ENCODE measurements around the gene ARHGAP6.
"Not testable (repeated sequence)": the region's sequence is repeated elsewhere in the genome, so short reads cannot be mapped to it uniquely, and the experiment has no call there.

ARHGAP6 gene

DNA sequence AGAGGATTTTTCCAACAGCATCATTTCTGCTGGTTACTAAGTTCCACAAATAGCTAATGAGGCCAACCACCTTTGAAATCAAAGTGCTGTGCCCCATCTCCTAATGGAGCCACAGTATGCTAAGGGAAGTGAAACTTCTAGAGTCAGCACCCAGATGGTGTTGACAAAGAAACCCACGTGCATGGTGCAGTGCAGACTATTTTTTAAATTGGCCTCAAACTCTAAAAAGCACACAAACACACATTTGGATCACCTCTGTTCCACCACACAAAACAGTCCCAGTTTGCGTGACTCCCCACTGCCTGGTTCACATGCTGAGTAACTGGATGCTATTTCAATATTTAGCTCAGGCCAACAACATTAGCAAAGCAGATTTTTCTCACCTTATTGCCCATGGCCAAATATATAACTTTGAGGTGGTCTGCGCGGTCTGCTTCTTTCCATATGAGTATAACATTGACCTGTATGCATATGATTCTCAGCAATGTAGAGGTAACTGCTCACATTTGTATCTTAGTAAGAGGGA, 302.6 kb downstream of the ARHGAP6 start:
- POLR2A ChIA-PET: no interaction called here
- TF ChIP-seq, protein P1, sequence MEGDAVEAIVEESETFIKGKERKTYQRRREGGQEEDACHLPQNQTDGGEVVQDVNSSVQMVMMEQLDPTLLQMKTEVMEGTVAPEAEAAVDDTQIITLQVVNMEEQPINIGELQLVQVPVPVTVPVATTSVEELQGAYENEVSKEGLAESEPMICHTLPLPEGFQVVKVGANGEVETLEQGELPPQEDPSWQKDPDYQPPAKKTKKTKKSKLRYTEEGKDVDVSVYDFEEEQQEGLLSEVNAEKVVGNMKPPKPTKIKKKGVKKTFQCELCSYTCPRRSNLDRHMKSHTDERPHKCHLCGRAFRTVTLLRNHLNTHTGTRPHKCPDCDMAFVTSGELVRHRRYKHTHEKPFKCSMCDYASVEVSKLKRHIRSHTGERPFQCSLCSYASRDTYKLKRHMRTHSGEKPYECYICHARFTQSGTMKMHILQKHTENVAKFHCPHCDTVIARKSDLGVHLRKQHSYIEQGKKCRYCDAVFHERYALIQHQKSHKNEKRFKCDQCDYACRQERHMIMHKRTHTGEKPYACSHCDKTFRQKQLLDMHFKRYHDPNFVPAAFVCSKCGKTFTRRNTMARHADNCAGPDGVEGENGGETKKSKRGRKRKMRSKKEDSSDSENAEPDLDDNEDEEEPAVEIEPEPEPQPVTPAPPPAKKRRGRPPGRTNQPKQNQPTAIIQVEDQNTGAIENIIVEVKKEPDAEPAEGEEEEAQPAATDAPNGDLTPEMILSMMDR (IDR thresholded peaks at IDR 0.05; ENCODE audit: insufficient read depth, low read length, missing control alignments): no peak
- CTCF ChIA-PET: no interaction called here
- no peak overlapping the region for H3K4me3 ChIP-seq (ENCODE audit: low read depth, low read length)
- DNase-seq (ENCODE audit: low read depth, low spot score): no peak

DNA sequence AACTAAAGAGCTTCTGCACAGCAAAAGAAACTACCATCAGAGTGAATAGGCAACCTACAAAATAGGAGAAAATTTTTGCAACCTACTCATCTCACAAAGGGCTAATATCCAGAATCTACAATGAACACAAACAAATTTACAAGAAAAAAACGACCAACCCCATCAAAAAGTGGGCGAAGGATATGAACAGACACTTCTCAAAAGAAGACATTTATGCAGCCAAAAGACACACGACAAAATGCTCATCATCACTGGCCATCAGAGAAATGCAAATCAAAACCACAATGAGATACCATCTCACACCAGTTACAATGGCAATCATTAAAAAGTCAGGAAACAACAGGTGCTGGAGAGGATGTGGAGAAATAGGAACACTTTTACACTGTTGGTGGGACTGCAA, 304.1 kb downstream of the ARHGAP6 start:
- CTCF ChIA-PET; POLR2A ChIA-PET; H3K4me3 ChIP-seq (ENCODE audit: low read depth, low read length); DNase-seq (ENCODE audit: low read depth, low spot score): not testable (repeated sequence)

DNA sequence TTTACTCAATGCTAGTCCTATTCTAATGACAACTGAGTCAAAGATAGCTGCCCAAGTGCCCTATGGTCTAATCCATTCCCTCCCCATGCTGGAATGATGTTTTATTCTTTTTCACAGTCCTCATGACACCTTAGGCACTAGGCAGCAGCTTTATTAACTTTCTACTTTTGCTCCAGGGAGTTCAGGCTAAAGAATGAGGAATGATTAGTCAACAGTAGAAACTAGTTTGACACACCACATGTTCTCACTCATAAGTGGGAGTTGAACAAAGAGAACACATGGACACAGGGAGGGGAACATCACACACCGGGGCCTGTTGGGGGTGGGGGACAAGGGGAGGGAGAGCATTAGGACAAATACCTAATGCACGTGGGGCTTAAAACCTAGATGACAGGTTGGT, 309.8 kb downstream of the ARHGAP6 start:
- H3K4me3 ChIP-seq (ENCODE audit: low read depth, low read length); POLR2A ChIA-PET; DNase-seq (ENCODE audit: low read depth, low spot score): not testable (repeated sequence)
- CTCF ChIA-PET: interaction anchor here (1.4 kb wide), 1 partner anchor 25 kb away, joined by 3 read pairs; no protein-coding TSS in a partner anchor

DNA sequence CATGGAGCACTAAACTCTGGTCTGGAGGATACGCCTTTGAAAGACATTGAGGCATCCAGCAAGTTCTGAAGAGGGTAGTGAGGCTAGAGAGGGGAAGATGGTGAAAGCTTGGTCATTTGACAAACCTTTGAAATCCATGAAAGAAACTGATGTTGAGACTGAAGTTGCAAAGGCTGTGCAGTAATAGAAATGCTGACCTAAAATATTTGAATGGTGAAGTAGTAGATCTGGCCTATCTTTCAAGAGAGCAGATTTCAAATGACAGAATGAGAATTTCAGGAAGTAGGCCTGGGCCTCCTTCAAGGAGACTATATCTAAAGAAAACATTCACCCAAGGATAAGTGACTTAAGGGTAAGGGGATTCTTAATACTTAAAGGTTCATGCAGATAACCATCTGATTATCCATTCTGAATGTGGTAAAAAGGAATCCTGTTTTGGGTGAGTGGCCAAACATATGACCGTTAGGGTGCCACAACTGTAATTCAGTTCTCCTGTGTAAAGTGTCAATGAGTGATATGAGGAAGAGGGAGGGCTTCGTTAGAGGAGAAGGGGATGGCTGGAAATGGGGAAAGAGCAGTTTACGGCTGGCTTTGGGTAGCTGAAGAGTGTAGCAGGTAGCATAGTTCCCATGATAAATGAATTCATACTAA, 310.3 kb downstream of the ARHGAP6 start:
- POLR2A ChIA-PET: no interaction called here
- no peak for DNase-seq (ENCODE audit: low read depth, low spot score)
- CTCF ChIA-PET: interaction anchor here (1.4 kb wide), 1 partner anchor 26 kb away, joined by 3 read pairs; no protein-coding TSS in a partner anchor
- H3K4me3 ChIP-seq (ENCODE audit: low read depth, low read length): no peak overlapping the region
- TF ChIP-seq, protein P1 (IDR thresholded peaks at IDR 0.05; ENCODE audit: insufficient read depth, low read length, missing control alignments): no peak

DNA sequence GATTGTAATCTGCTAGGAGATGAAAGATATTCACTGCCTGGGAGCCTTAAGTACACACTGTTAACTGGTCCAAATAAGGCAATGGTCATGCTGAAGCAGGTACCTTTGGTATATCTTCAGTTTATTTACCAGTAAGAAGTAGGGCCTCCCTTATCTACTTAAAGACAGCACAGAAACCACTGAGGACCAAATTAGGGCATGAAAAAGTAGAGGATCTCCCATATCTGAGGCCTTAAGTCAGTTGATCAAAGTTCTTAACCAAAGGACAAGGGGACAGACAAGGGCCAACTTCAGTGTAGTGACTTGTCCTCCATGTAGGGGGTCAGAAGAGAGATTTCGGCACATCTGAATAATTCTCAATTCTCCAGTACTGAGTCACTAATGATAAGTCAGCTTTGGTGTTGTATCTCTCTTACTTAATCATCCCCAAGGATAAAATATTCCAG, 313.4 kb downstream of the ARHGAP6 start:
- ChIA-PET POLR2A (no interaction called here), CTCF (no interaction called here)
- TF ChIP-seq, protein P1 (IDR thresholded peaks at IDR 0.05; ENCODE audit: insufficient read depth, low read length, missing control alignments): no peak
- no peak for DNase-seq (ENCODE audit: low read depth, low spot score)
- no peak overlapping the region for H3K4me3 ChIP-seq (ENCODE audit: low read depth, low read length)

DNA sequence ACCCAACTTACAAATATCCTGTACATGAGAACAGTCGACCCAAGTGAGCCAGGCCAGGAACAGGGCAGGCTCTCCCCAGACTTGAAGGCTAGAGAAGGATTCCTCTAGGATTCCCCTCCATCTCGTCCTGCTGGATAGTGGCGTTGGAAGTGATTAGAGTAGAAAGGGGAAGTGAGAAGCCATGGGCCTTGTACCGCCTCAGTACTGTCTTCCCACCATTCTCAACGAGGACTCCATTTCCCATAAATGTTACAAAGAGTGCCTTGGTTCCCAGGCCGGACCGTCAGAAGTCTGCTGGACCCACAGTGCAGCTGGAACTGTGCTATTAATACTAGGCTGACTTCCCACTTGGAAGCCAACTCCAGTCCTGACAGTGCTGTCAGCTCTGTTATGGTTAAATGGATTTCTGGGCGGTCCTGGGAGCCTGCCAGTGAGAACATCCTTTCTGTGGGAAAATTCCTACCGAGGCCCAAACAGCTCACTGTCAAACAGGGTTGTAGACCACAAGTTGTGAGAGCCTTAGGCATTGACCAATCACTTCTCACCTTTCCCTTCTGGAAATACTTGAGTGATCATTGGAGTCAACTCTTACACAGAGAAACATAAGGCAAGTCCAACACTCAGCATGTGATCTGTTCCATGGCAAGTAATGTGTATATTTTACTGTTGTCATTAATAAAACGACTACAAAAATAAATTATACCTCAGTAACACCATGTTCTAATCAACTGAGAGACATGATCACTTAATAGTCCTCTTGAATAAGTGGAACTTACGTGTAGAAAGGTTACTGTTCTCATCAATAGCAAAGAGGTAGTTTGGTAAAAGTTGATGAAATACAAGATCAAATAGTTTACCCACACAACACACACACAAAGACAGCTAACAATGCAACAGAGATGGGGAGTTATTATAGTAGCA, 314.1 kb downstream of the ARHGAP6 start:
- ChIA-PET POLR2A (no interaction called here), CTCF (no interaction called here)
- no peak overlapping the region for H3K4me3 ChIP-seq (ENCODE audit: low read depth, low read length)
- TF ChIP-seq, protein P1 (IDR thresholded peaks at IDR 0.05; ENCODE audit: insufficient read depth, low read length, missing control alignments): no peak
- no peak for DNase-seq (ENCODE audit: low read depth, low spot score)

DNA sequence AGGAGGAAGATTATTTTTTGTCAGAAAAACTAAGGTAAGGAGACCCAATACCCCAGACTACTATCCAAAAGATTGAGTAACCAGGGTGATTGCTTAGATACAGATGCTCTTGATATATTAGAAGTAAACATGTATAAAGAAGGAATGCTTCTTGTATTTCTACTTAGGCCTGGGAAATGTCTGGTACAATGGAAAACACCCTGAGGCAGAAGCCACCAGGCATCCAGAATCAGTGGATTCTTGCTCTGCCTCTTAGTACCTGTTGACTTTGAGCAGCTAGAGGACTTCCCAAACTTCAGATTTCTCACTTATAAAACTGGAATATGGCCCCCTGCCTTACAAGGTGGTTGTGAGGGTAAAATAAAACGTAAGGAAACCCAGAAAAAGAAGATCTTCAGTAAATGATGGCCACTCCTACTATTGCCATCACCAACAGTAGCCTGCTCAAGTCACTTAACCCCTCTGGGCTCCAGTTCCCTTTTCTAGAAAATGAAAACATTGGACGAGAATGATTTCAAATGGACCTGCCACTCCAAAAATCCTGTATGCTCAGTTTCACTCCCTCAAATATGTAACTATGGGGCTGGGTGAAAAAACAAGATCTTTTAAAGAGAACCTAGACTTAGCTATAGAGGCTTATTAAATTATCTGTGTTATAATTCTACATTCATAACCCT, 315.9 kb downstream of the ARHGAP6 start:
- TF ChIP-seq, protein P1 (IDR thresholded peaks at IDR 0.05; ENCODE audit: insufficient read depth, low read length, missing control alignments): no peak
- ChIA-PET CTCF (no interaction called here), POLR2A (no interaction called here)
- no peak overlapping the region for H3K4me3 ChIP-seq (ENCODE audit: low read depth, low read length)
- no peak for DNase-seq (ENCODE audit: low read depth, low spot score)
